ENCODE measurements around the gene FER.
"Not testable (repeated sequence)": the region's sequence is repeated elsewhere in the genome, so short reads cannot be mapped to it uniquely, and the experiment has no call there.

FER gene

DNA sequence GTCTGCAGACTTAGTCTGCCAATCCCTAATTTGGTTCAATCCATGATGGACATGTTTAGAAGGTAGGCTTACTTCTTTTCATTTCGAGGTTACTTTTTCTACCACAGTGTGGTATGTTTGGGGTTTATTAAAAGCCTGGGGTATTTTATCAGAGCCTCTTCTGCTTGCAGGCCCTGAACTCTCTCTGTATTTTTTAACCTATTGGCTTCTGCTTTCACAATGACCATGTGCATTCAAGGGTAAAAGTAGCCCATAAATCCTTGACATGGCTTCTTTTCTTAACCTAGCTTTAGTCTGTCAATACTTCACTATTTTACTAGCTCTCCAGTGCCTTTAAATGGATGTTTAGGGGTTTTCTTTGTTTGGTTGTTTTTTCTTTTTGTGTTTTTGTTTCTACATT lies 286.6 kb downstream of the FER start:
- Histone ChIP-seq H3K4me1 (ENCODE audit: control insufficient read depth in 1 of 2, insufficient read depth in 1 of 2, low read depth in 1 of 2, low read length in 1 of 2) (no peaks in the 10 kb centered on the region), H3K4me3 (ENCODE audit: low read depth in 1 of 2, low read length in 1 of 2) (no peak overlapping the region), H3K9me3 (no peaks in the 10 kb centered on the region), H3K27me3 (no peaks in the 10 kb centered on the region), H3K36me3 (no peaks in the 10 kb centered on the region), H3K27ac (no peak overlapping the region)
- TF ChIP-seq CTCF (IDR thresholded peaks at IDR 0.05): no peak

DNA sequence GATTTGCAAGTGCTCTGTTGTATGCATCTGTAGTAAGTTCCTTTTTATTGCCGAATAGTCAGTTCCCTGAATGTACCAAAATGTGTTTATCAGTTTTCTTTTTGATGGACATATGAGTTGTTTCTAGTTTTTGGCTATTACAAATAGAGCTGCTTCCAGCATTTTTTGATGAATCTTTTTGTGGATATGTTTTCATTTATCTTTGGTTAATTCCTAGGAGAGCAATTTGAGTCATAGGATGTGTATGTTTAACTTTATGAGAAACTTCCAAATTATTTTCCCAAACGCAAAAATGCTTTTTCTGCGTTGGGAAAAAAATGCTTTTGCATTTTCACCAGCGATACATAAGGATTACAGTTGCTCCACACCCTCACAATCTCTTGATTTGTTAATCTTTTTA lies 287.7 kb downstream of the FER start:
- Histone ChIP-seq H3K9me3 (no peaks in the 10 kb centered on the region), H3K27me3 (no peaks in the 10 kb centered on the region), H3K36me3 (no peaks in the 10 kb centered on the region), H3K4me3 (ENCODE audit: low read depth in 1 of 2, low read length in 1 of 2) (no peak overlapping the region), H3K4me1 (ENCODE audit: control insufficient read depth in 1 of 2, insufficient read depth in 1 of 2, low read depth in 1 of 2, low read length in 1 of 2) (no peaks in the 10 kb centered on the region), H3K27ac (no peak overlapping the region)
- TF ChIP-seq CTCF (IDR thresholded peaks at IDR 0.05): no peak

DNA sequence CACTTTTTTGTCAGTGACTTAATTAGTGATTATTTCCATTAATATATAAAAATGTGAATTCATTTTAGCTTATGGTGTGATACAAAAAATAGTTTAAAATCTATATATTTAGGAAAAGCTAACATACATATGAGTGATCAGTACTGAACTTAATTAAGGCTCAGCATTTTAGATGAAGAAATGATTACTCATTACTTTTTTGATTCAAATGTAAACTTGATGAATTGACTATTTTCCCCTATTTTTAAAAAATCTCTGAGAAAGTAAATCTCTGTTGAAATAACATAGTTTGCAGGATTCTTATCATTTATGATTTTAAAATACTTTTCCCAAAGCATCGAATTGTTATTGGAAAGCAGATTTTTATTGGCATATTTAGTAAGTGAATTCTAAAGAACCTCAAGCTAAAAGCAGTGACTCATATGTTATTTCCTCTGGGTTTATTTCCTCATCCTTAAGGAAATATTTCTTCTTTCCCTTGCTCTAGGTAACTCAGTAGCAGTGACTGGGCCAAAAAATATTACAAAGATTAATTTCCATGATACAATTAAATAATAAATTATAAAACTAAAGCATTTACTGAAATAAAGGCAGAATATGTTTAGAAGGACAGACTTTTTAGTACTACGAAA lies 290.6 kb downstream of the FER start:
- no peaks in the 10 kb centered on the region for H3K4me1 ChIP-seq (ENCODE audit: control insufficient read depth in 1 of 2, insufficient read depth in 1 of 2, low read depth in 1 of 2, low read length in 1 of 2)
- no peaks in the 10 kb centered on the region for H3K9me3 ChIP-seq
- no peak overlapping the region for H3K4me3 ChIP-seq (ENCODE audit: low read depth in 1 of 2, low read length in 1 of 2)
- H3K27me3 ChIP-seq: no peaks in the 10 kb centered on the region
- H3K27ac ChIP-seq: no peak overlapping the region
- H3K36me3 ChIP-seq: no peaks in the 10 kb centered on the region
- TF ChIP-seq CTCF (IDR thresholded peaks at IDR 0.05): no peak

DNA sequence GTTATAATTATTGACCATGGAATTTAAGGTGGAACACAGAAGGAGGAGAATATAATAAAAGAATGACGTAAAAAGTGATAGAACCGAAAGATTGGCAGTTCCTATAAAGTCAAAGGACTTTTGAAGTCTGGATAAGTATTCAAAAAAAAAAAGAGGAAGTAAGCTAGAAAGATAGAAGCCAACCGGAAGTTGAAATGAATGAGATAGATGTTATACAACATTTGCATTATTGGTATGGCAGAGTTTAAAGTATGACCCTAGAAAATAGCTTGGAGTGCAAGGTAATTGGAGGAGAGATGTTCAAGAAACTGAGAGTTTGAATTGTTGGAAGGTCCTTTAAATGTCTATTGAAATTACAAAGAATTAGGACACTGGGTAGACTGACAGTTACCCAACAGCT lies 293.6 kb downstream of the FER start:
- Histone ChIP-seq H3K36me3 (no peaks in the 10 kb centered on the region), H3K4me1 (ENCODE audit: control insufficient read depth in 1 of 2, insufficient read depth in 1 of 2, low read depth in 1 of 2, low read length in 1 of 2) (no peaks in the 10 kb centered on the region), H3K27me3 (no peaks in the 10 kb centered on the region), H3K9me3 (no peaks in the 10 kb centered on the region), H3K27ac (no peak overlapping the region), H3K4me3 (ENCODE audit: low read depth in 1 of 2, low read length in 1 of 2) (no peak overlapping the region)
- TF ChIP-seq CTCF (IDR thresholded peaks at IDR 0.05): no peak

- H3K4me3 ChIP-seq (ENCODE audit: low read depth in 1 of 2, low read length in 1 of 2): no peak overlapping the region
- H3K4me1 ChIP-seq (ENCODE audit: control insufficient read depth in 1 of 2, insufficient read depth in 1 of 2, low read depth in 1 of 2, low read length in 1 of 2): no peaks in the 10 kb centered on the region
- H3K27ac ChIP-seq: no peak overlapping the region
- no peaks in the 10 kb centered on the region for H3K36me3 ChIP-seq
- no peaks in the 10 kb centered on the region for H3K9me3 ChIP-seq
- no peaks in the 10 kb centered on the region for H3K27me3 ChIP-seq
- no peak for TF ChIP-seq CTCF (IDR thresholded peaks at IDR 0.05)
Observed at GRCh38 chr5:109045710-109046109, 298.0 kb downstream of the FER start.

GRCh38 chr5:109049565-109049964 lies 301.9 kb downstream of the FER start:
- Histone ChIP-seq H3K27me3 (no peaks in the 10 kb centered on the region), H3K9me3 (no peaks in the 10 kb centered on the region), H3K4me1 (ENCODE audit: control insufficient read depth in 1 of 2, insufficient read depth in 1 of 2, low read depth in 1 of 2, low read length in 1 of 2) (no peaks in the 10 kb centered on the region), H3K27ac (no peak overlapping the region), H3K36me3 (no peaks in the 10 kb centered on the region), H3K4me3 (ENCODE audit: low read depth in 1 of 2, low read length in 1 of 2) (no peak overlapping the region)
- no peak for TF ChIP-seq CTCF (IDR thresholded peaks at IDR 0.05)

DNA sequence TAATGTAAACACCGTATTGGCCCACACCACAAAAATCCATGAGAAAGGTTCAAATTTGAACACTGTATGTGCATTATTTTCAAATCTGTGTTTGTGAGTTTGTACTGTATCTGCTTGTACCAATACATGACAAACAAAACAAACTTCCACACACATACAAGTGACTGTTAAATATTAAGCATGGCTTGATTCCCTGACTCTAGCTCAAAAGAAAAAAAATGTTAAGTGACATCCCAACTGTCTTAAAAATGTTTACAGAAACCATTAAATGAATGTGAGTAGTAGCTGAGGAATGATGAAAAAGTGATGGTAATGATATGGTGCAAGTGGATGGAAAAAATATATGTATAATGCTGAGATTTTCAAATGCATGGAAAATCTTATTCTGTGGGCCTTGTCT lies 302.6 kb downstream of the FER start:
- not testable (repeated sequence) for H3K36me3 ChIP-seq; H3K9me3 ChIP-seq; H3K4me1 ChIP-seq (ENCODE audit: control insufficient read depth in 1 of 2, insufficient read depth in 1 of 2, low read depth in 1 of 2, low read length in 1 of 2); H3K27me3 ChIP-seq; H3K4me3 ChIP-seq (ENCODE audit: low read depth in 1 of 2, low read length in 1 of 2); H3K27ac ChIP-seq

- H3K4me1 ChIP-seq (ENCODE audit: control insufficient read depth in 1 of 2, insufficient read depth in 1 of 2, low read depth in 1 of 2, low read length in 1 of 2); H3K27ac ChIP-seq; H3K27me3 ChIP-seq; H3K4me3 ChIP-seq (ENCODE audit: low read depth in 1 of 2, low read length in 1 of 2); H3K9me3 ChIP-seq; H3K36me3 ChIP-seq: not testable (repeated sequence)
Observed at GRCh38 chr5:109052216-109052615, 304.5 kb downstream of the FER start.
